Endodermal cell (in vitro differentiated cells): Measurements from ENCODE around the gene RBM47. TPM values are rescaled to one million over a fixed set of nuclear protein-coding genes. Genes with fewer than 3 reads are reported as not detected.

ENCODE experiments used
- DNase-seq: peaks from one replicate; pipeline ENCODE4 v3.0.0-alpha.2; 2017
- H3K27ac ChIP-seq: 2 replicates; pipeline ENCODE4 v1.5.1; 2013; ENCODE audit warnings: mild to moderate bottlenecking, low read depth, low read length, moderate library complexity
- H3K27me3 ChIP-seq: 2 replicates; pipeline ENCODE4 v1.6.1; 2013; ENCODE audit warnings: mild to moderate bottlenecking, low read length, moderate library complexity; ENCODE audit not compliant: insufficient read depth, control insufficient read depth, poor library complexity, severe bottlenecking
- H3K36me3 ChIP-seq: 2 replicates; pipeline ENCODE4 v1.7.0; 2013; ENCODE audit warnings: mild to moderate bottlenecking, low read length, moderate library complexity; ENCODE audit not compliant: control insufficient read depth, insufficient read depth
- H3K4me1 ChIP-seq: one replicate; pipeline ENCODE4 v1.7.0; 2013; ENCODE audit warnings: low read length; ENCODE audit not compliant: control insufficient read depth, insufficient read depth
- H3K4me3 ChIP-seq: 2 replicates; pipeline ENCODE4 v1.5.1; 2013; ENCODE audit warnings: mild to moderate bottlenecking, low read length, moderate library complexity
- H3K9ac ChIP-seq: 2 replicates; pipeline ENCODE4 v1.6.1; 2013; ENCODE audit warnings: mild to moderate bottlenecking, low read length, moderate library complexity; ENCODE audit not compliant: poor library complexity, severe bottlenecking; ENCODE audit errors: extremely low read depth
- H3K9me3 ChIP-seq: 2 replicates; pipeline ENCODE4 v1.6.1; 2013; ENCODE audit warnings: mild to moderate bottlenecking, low read length, moderate library complexity; ENCODE audit not compliant: control insufficient read depth
- H3K27ac Mint-ChIP-seq: 2 replicates; pipeline ENCODE4 v1.8.0; 2020; ENCODE audit warnings: mixed read lengths
- H3K27me3 Mint-ChIP-seq: 2 replicates; pipeline ENCODE4 v1.8.0; 2021; ENCODE audit warnings: mild to moderate bottlenecking, mixed read lengths; ENCODE audit not compliant: insufficient read depth
- H3K36me3 Mint-ChIP-seq: 2 replicates; pipeline ENCODE4 v1.8.0; 2020; ENCODE audit warnings: low read depth, mixed read lengths
- H3K4me1 Mint-ChIP-seq: 2 replicates; pipeline ENCODE4 v1.8.0; 2020; ENCODE audit warnings: mixed read lengths
- H3K4me3 Mint-ChIP-seq: 2 replicates; pipeline ENCODE4 v1.8.0; 2020; ENCODE audit warnings: mild to moderate bottlenecking, moderate library complexity, mixed read lengths
- H3K9me3 Mint-ChIP-seq: 2 replicates; pipeline ENCODE4 v1.8.0; 2020; ENCODE audit warnings: mild to moderate bottlenecking, mixed read lengths
- WGBS, 2 experiments: methylation state at CpG; one replicate each; pipeline versions ENCODE4 v1.1.5 to v1.1.7; 2013; ENCODE audit warnings: missing lambda C conversion rate in 2 of 2, mixed read lengths in 1 of 2; ENCODE audit not compliant: insufficient coverage in 1 of 2, insufficient read length in 1 of 2; 5-methylcytosine and 5-hydroxymethylcytosine counted together
- total RNA-seq, 2 donors: library from RNA; stranded (reverse); fragmentation: NEBNext Ultra II Directional in 1 of 2; extraction: Animal tissue kit (Norgen Biotek cat#: 25700) in 1 of 2; gene quantifications; 2 replicates in 1 of 2; 3 replicates in 1 of 2; pipeline ENCODE4 v1.2.1, GENCODE V29; 2021
- TF ChIP-seq, protein P1 (sequence below): fragments of 200-600 bp; sonication (generic); conservative IDR thresholded peaks from 2 replicates; pipeline ENCODE4 v1.5.0; 2021; ENCODE audit warnings: antibody characterized with exemption, mild to moderate bottlenecking

The RBM47 gene
- total RNA-seq, 2 donors from 2014 or later, result 71.7 to 90.6 TPM

DNA sequence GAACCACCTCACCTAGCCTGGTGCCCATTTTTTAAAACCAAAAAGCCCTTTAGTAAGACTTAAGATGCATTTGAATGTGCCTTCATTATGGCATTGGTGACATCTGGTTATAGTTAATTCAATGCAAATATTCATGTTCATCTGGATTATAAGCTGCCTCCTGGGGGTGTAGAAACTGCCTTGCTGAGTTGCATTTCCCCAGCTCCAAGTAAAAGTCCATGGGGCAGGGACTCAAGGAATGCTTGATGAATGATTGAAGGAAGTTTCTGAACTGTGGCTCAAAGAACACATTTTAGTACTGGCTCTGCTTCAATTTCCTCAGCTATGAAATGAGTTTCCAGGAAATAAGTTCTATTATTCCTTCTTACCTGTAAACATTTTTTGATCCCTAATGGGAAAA, 18.5 kb upstream of the RBM47 start:
- H3K9me3 Mint-ChIP-seq, result no peaks in the 10 kb centered on the region
- no peak overlapping the region for H3K9ac ChIP-seq
- H3K27me3 ChIP-seq, result no peaks in the 10 kb centered on the region
- no peak for DNase-seq
- H3K27ac Mint-ChIP-seq, result no peak overlapping the region
- H3K4me3 ChIP-seq, result no peak overlapping the region
- TF ChIP-seq, protein P1, sequence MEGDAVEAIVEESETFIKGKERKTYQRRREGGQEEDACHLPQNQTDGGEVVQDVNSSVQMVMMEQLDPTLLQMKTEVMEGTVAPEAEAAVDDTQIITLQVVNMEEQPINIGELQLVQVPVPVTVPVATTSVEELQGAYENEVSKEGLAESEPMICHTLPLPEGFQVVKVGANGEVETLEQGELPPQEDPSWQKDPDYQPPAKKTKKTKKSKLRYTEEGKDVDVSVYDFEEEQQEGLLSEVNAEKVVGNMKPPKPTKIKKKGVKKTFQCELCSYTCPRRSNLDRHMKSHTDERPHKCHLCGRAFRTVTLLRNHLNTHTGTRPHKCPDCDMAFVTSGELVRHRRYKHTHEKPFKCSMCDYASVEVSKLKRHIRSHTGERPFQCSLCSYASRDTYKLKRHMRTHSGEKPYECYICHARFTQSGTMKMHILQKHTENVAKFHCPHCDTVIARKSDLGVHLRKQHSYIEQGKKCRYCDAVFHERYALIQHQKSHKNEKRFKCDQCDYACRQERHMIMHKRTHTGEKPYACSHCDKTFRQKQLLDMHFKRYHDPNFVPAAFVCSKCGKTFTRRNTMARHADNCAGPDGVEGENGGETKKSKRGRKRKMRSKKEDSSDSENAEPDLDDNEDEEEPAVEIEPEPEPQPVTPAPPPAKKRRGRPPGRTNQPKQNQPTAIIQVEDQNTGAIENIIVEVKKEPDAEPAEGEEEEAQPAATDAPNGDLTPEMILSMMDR, result no peak
- H3K27me3 Mint-ChIP-seq, result no peaks in the 10 kb centered on the region
- H3K9me3 ChIP-seq, result no peaks in the 10 kb centered on the region
- H3K4me1 Mint-ChIP-seq, result peaks cover 28% of the 10 kb centered on the region
- no peaks in the 10 kb centered on the region for H3K36me3 ChIP-seq
- no peak overlapping the region for H3K27ac ChIP-seq
- no peak overlapping the region for H3K4me3 Mint-ChIP-seq
- H3K36me3 Mint-ChIP-seq, result no peaks in the 10 kb centered on the region
- H3K4me1 ChIP-seq, result peaks cover 11% of the 10 kb centered on the region

DNA sequence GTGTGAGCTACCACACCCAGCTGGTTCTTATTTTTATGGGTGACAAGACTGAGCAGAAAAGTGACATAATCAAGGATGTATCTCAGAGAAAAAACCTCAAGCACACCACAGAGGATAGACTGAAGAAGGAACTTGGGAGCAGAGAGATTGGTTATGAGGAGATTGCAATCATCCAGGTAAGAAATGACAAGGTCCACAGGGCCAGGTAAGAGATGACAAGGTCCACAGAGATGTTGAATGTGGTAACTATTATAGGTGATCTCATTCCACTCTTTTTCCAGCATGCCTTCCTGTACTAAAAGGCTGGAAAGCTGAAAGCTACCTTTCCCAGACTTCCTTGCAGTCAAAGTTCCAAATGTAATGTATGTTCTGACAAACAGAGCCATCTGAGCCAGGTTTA, 15.9 kb upstream of the RBM47 start:
- Mint-ChIP-seq H3K36me3 (no peaks in the 10 kb centered on the region), H3K4me3 (no peak overlapping the region), H3K9me3 (no peaks in the 10 kb centered on the region), H3K27me3 (no peaks in the 10 kb centered on the region), H3K27ac (no peak overlapping the region), H3K4me1 (peaks cover 17% of the 10 kb centered on the region)
- TF ChIP-seq, protein P1, result no peak
- no peak overlapping the region for H3K27ac ChIP-seq
- DNase-seq, result no peak
- H3K9me3 ChIP-seq, result no peaks in the 10 kb centered on the region
- H3K36me3 ChIP-seq, result no peaks in the 10 kb centered on the region
- no peak overlapping the region for H3K9ac ChIP-seq
- H3K27me3 ChIP-seq, result no peaks in the 10 kb centered on the region
- no peak overlapping the region for H3K4me3 ChIP-seq
- H3K4me1 ChIP-seq, result peaks cover 4% of the 10 kb centered on the region

DNA sequence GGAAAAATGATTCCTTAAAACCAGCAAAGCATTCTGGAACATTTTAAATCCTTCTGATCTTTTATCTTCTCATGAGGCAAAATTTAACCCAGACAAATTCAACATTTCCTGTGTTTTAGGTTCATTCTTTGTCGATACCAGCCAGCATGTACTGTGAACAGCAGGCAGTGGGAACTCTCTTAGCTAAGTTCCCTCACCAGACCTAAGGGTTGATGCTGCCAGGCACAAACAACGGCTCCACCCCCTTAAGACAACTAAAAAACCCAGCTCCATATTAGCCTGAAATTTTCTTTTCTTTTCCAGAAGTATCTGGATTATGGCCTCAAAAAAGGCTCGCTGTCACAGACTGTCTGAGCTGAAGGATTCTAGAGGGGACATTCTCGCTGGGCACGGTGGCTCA, 2.4 kb upstream of the RBM47 start:
- Histone ChIP-seq H3K4me3 (no peak overlapping the region), H3K9me3 (no peaks in the 10 kb centered on the region), H3K9ac (no peak overlapping the region), H3K4me1 (peaks cover 11% of the 10 kb centered on the region), H3K27ac (no peak overlapping the region), H3K36me3 (no peaks in the 10 kb centered on the region), H3K27me3 (no peaks in the 10 kb centered on the region)
- no peak overlapping the region for H3K4me3 Mint-ChIP-seq
- H3K27ac Mint-ChIP-seq, result no peak overlapping the region
- H3K36me3 Mint-ChIP-seq, result no peaks in the 10 kb centered on the region
- DNase-seq, result no peak
- H3K9me3 Mint-ChIP-seq, result no peaks in the 10 kb centered on the region
- H3K4me1 Mint-ChIP-seq, result peaks cover 34% of the 10 kb centered on the region
- TF ChIP-seq, protein P1, result no peak
- no peaks in the 10 kb centered on the region for H3K27me3 Mint-ChIP-seq
- 84 to 98% methylated on average over 5 of the region's 5 CpGs for WGBS, 2 experiments
